HepG2 (cell line): Measurements from ENCODE around the gene TBXAS1. TPM values are rescaled to one million over a fixed set of nuclear protein-coding genes. Genes with fewer than 3 reads are reported as not detected.

Experiments
- ATAC-seq: fragments of 200-7000 bp; cut with Tn5 transposase; 3 replicates; pipeline ENCODE4 v1.9.1; 2020; ENCODE audit warnings: mild to moderate bottlenecking, moderate library complexity
- BruUV-seq: library from RNA; stranded (reverse); fragments of 400-500 nt; replicated peaks from 2 replicates; lab custom pipeline; 2021; lab: Mats Ljungman, UMichigan
- CTCF ChIA-PET: fragments of 300-600 bp; formaldehyde crosslinking; extraction: SDS; loops from one replicate; lab custom pipeline; 2021; ENCODE audit warnings: low total read pairs, inconsistent platforms, low intra/inter-chr PET ratio; lab: Yijun Ruan, JAX
- POLR2A ChIA-PET: fragments of 350-600 bp; sonication (Branson Sonifier 250); formaldehyde crosslinking; loops from one replicate; lab custom pipeline; 2020; ENCODE audit warnings: antibody characterized with exemption, inconsistent platforms; lab: Yijun Ruan, JAX
- DNase-seq: peaks from one replicate; pipeline ENCODE4 v3.0.0-alpha.2; 2015; ENCODE audit warnings: low spot score
- FAIRE-seq: peaks from 3 replicates; lab custom pipeline; 2011; peaks lifted over from hg19 to GRCh38; lab: Jason Lieb, UNC
- H2AFZ ChIP-seq: one replicate; pipeline ENCODE4 v1.6.1; 2011; ENCODE audit warnings: low read length, inconsistent platforms
- H3K27ac ChIP-seq: fragments of 300-600 bp; 3 replicates; pipeline ENCODE4 v1.8.0; 2011; ENCODE audit warnings: mixed run types, mild to moderate bottlenecking, mixed read lengths, low read length, inconsistent platforms; ENCODE audit not compliant: insufficient read depth; ENCODE audit errors: extremely low read length
- H3K27me3 ChIP-seq, 2 experiments: fragments of 200-600 bp in 1 of 2; 2 replicates in 1 of 2; 3 replicates in 1 of 2; pipeline versions ENCODE4 v1.6.0 to v1.8.0; 2011; ENCODE audit warnings: low read length in 2 of 2, mild to moderate bottlenecking in 2 of 2, moderate library complexity in 2 of 2, inconsistent platforms in 1 of 2; ENCODE audit not compliant: insufficient read depth in 2 of 2, control insufficient read depth in 1 of 2
- H3K36me3 ChIP-seq, 2 experiments: fragments of 200-600 bp in 1 of 2; replicated peaks in 1 of 2; 2 replicates in 1 of 2; 3 replicates in 1 of 2; pipeline versions ENCODE4 v1.5.1 to v1.8.0; 2011; ENCODE audit warnings: low read length in 2 of 2, inconsistent platforms in 1 of 2; ENCODE audit not compliant: insufficient read depth in 2 of 2, control insufficient read depth in 1 of 2
- H3K4me1 ChIP-seq: 2 replicates; pipeline ENCODE4 v1.5.1; 2012; ENCODE audit warnings: low read length, inconsistent platforms; ENCODE audit not compliant: insufficient read depth
- H3K4me2 ChIP-seq: 2 replicates; pipeline ENCODE4 v1.6.0; 2011; ENCODE audit warnings: low read depth, low read length, inconsistent platforms
- H3K4me3 ChIP-seq, 3 experiments: fragments of 200-600 bp in 1 of 3; sonication (generic), shearing (Covaris generic) in 1 of 3; replicated peaks in 1 of 3; 2 replicates each; pipeline ENCODE4 v1.5.1; 2011 to 2016; ENCODE audit warnings: low read length in 3 of 3, inconsistent platforms in 2 of 3, low read depth in 2 of 3, mild to moderate bottlenecking in 2 of 3, control low read depth in 1 of 3, mixed read lengths in 1 of 3; ENCODE audit not compliant: insufficient read depth in 1 of 3
- H3K79me2 ChIP-seq: one replicate; pipeline ENCODE4 v1.6.1; 2011; ENCODE audit warnings: low read length, inconsistent platforms; ENCODE audit not compliant: insufficient read depth
- H3K9ac ChIP-seq: 2 replicates; pipeline ENCODE4 v1.6.0; 2011; ENCODE audit warnings: mild to moderate bottlenecking, low read depth, low read length, inconsistent platforms; ENCODE audit not compliant: insufficient read depth
- H3K9me3 ChIP-seq: 2 replicates; pipeline ENCODE4 v1.5.1; 2012; ENCODE audit warnings: mild to moderate bottlenecking, low read length
- H4K20me1 ChIP-seq: 2 replicates; pipeline ENCODE4 v1.6.0; 2011; ENCODE audit warnings: inconsistent platforms, mild to moderate bottlenecking, low read length, moderate library complexity; ENCODE audit not compliant: insufficient read depth
- ATF2 ChIP-seq: sonication (generic); formaldehyde crosslinking; IDR thresholded peaks from 2 replicates; pipeline ENCODE4 v1.4.0; 2020; ENCODE audit warnings: missing genetic modification reagents
- DNMT3B ChIP-seq: conservative IDR thresholded peaks from 2 replicates; pipeline ENCODE4 v1.6.1; 2016; ENCODE audit warnings: missing biosample characterization, control low read depth
- DRAP1 ChIP-seq: IDR thresholded peaks from 2 replicates; pipeline ENCODE4 v1.6.1; 2016; ENCODE audit warnings: missing genetic modification reagents, missing compliant biosample characterization
- MAFG ChIP-seq: sonication (generic); formaldehyde crosslinking; IDR thresholded peaks from 2 replicates; pipeline ENCODE4 v1.5.1; 2020; ENCODE audit warnings: mild to moderate bottlenecking, missing genetic modification reagents
- PAF1 ChIP-seq: IDR thresholded peaks from 2 replicates; pipeline ENCODE4 v1.6.1; 2016; ENCODE audit warnings: missing genetic modification reagents, missing compliant biosample characterization
- PLRG1 ChIP-seq: fragments of 450-650 bp; conservative IDR thresholded peaks from 2 replicates; pipeline ENCODE4 v1.6.1; 2016
- SSRP1 ChIP-seq: IDR thresholded peaks from 2 replicates; pipeline ENCODE4 v1.6.1; 2016; ENCODE audit warnings: control low read depth
- ZBTB1 ChIP-seq: sonication (generic); formaldehyde crosslinking; IDR thresholded peaks from 2 replicates; pipeline ENCODE4 v1.4.0; 2020; ENCODE audit warnings: missing genetic modification reagents, borderline replicate concordance
- ZMYM4 ChIP-seq: sonication (generic); formaldehyde crosslinking; IDR thresholded peaks from 2 replicates; pipeline ENCODE4 v1.8.1; 2023; ENCODE audit warnings: mild to moderate bottlenecking, missing genetic modification reagents
- ZNF10 ChIP-seq: sonication (generic); formaldehyde crosslinking; IDR thresholded peaks from 2 replicates; pipeline ENCODE4 v1.4.0; 2020; ENCODE audit warnings: mild to moderate bottlenecking, low read depth, missing genetic modification reagents, borderline replicate concordance
- ZNF160 ChIP-seq: sonication (generic); formaldehyde crosslinking; IDR thresholded peaks from 2 replicates; pipeline ENCODE4 v1.8.0; 2022; ENCODE audit warnings: mild to moderate bottlenecking, inconsistent platforms, missing genetic modification reagents
- ZNF766 ChIP-seq: sonication (generic); formaldehyde crosslinking; IDR thresholded peaks from 2 replicates; pipeline ENCODE4 v1.5.0; 2020; ENCODE audit warnings: missing genetic modification reagents, borderline replicate concordance
- WGBS: methylation state at CpG from one replicate; pipeline ENCODE4 v1.1.6; 2017; ENCODE audit warnings: low lambda C conversion rate; 5-methylcytosine and 5-hydroxymethylcytosine counted together
- in situ Hi-C: cut with HindIII; loops from 2 replicates; pipeline ENCODE4 v1.10.0; 2017; ENCODE audit warnings: low pct_unique_long_range_greater_than_20kb; ENCODE audit not compliant: extremely low pct_ligation_motif_present
- intact Hi-C: fragments of 100-400 bp; cut with micrococcal nuclease; formaldehyde crosslinking; loops from one replicate; pipeline ENCODE4 v1.10.0; 2022; ENCODE audit not compliant: unreplicated experiment
- polyA plus RNA-seq, 8 experiments: library from polyadenylated mRNA; depleted of rRNA in 3 of 8; stranded (reverse) in 7 of 8; unstranded in 1 of 8; fragments of >200 nt; fragmentation: Illumina TruSeq in 4 of 8; extraction: Trizol in 4 of 8; gene quantifications; 2 replicates each; pipeline versions ENCODE4 v1.2.1 to v1.2.3, GENCODE V29; 2011 to 2016; ENCODE audit warnings: low read depth in 4 of 8, missing spikeins in 1 of 8, mixed read lengths in 1 of 8; ENCODE audit not compliant: insufficient read depth in 1 of 8
- total RNA-seq, 5 experiments: library from RNA; depleted of rRNA; stranded (reverse); fragments of >200 nt; fragmentation: Illumina TruSeq; extraction: Trizol; gene quantifications; 2 replicates each; pipeline ENCODE4 v1.2.3, GENCODE V29; 2016; ENCODE audit warnings: low read depth in 1 of 5
- TF ChIP-seq, protein P1 (sequence below): sonication (generic); formaldehyde crosslinking; IDR thresholded peaks from 2 replicates; pipeline ENCODE4 v1.4.0; 2020; ENCODE audit warnings: missing genetic modification reagents, borderline replicate concordance

The TBXAS1 gene
- total and polyA plus RNA-seq, 2 of the 13 experiments (the other 11 are each of a cell fraction or from before 2014, with no cell fraction given): 4.0 to 4.9 TPM

DNA sequence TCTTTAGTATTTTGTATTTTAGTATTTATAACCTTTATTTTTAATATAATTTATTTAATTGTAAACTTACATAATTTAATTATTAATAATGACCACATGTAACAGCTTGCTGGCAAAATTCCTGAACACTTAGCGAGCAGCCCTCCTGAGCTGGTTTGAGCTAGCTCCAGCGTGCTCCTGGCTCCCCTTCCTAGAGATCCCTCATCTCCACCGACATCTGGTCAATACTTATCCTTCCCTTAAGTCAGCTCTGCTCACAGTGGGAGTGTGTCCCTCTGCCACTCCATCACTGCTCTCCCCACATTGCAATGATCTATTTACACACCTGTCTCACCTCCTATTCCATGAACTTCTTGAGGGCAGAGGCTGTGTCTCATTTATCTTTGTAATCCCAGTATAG is 20.6 kb upstream of the TBXAS1 start:
- H3K27ac ChIP-seq: no peak overlapping the region

More for the DNA sequence above, 20.6 kb upstream of the TBXAS1 start:
- POLR2A ChIA-PET: no interaction called here
- Histone ChIP-seq H3K79me2 (no peaks in the 10 kb centered on the region), H3K36me3 (no peaks in the 10 kb centered on the region), H3K4me2 (no peak overlapping the region), H2AFZ (no peak overlapping the region), H3K9ac (no peak overlapping the region), H3K4me1 (peaks cover 15% of the 10 kb centered on the region), H3K4me3 (no peak overlapping the region), H3K27me3 (no peaks in the 10 kb centered on the region), H3K9me3 (peaks cover 10% of the 10 kb centered on the region), H4K20me1 (no peaks in the 10 kb centered on the region)
- CTCF ChIA-PET: no interaction called here
- BruUV-seq: no TSS peak
- intact Hi-C loops: no loop called here
- in situ Hi-C loops: no loop called here
- no peak for DNase-seq
- ATAC-seq: no peak
- no peak for TF ChIP-seq ZNF10 (CRISPR knock-in tag)
- no peak for TF ChIP-seq MAFG (CRISPR knock-in tag)
- TF ChIP-seq PLRG1: no peak
- TF ChIP-seq ZBTB1 (CRISPR knock-in tag): no peak
- TF ChIP-seq ZNF766 (CRISPR knock-in tag): no peak
- TF ChIP-seq ZMYM4: no peak
- TF ChIP-seq, protein P1, sequence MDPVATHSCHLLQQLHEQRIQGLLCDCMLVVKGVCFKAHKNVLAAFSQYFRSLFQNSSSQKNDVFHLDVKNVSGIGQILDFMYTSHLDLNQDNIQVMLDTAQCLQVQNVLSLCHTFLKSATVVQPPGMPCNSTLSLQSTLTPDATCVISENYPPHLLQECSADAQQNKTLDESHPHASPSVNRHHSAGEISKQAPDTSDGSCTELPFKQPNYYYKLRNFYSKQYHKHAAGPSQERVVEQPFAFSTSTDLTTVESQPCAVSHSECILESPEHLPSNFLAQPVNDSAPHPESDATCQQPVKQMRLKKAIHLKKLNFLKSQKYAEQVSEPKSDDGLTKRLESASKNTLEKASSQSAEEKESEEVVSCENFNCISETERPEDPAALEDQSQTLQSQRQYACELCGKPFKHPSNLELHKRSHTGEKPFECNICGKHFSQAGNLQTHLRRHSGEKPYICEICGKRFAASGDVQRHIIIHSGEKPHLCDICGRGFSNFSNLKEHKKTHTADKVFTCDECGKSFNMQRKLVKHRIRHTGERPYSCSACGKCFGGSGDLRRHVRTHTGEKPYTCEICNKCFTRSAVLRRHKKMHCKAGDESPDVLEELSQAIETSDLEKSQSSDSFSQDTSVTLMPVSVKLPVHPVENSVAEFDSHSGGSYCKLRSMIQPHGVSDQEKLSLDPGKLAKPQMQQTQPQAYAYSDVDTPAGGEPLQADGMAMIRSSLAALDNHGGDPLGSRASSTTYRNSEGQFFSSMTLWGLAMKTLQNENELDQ (CRISPR knock-in tag): no peak
- TF ChIP-seq DRAP1 (CRISPR knock-in tag): no peak
- TF ChIP-seq DNMT3B (CRISPR knock-in tag): no peak
- TF ChIP-seq ATF2: no peak
- no peak for TF ChIP-seq ZNF160
- no peak for TF ChIP-seq SSRP1 (CRISPR knock-in tag)
- no peak for TF ChIP-seq PAF1
- FAIRE-seq: no peak
- WGBS: 73% methylated on average over 3 of the region's 3 CpGs
